ENCODE results near the gene C16orf82.

C16orf82 gene

DNA sequence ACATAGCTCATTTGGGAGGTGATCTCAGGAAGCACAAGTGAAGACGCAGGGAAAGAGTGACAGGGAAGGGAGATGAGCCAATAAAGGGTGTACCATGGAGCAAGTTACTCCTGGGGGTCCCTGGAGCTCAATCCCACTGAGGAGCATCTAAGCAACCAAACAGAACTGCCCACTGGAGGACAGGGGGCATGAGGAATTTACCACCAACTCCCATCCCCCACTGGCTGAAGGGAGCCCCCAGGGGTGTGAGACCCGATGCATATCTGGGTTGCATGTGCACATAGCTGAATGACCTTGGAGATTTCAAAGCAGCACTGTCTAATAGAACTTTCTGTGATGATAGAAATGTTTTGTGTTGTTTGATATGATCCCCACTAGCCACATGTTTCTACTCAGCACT lies 29.6 kb downstream of the C16orf82 start:
- DNase-seq: no peak

DNA sequence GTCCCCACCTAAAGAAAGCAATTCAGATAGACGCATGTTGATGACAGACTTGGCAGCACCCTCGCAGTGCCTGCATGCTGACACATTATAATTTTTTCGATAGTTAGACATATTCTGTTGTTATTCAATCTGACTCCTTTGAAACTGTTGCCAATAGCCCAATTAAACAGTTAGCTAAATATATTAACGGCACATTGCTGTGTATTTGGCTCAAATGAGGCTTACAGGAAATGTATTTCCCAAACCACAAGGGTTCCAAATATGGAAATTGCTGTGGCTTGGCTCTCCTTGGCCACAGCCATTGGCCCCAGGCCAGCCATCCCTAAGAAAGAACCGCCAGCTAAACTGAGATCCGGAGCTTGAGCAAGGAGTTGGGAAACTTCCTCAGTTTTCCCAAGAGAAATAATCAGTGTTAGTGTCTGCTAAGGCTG lies 31.1 kb downstream of the C16orf82 start:
- no peak for DNase-seq

DNA sequence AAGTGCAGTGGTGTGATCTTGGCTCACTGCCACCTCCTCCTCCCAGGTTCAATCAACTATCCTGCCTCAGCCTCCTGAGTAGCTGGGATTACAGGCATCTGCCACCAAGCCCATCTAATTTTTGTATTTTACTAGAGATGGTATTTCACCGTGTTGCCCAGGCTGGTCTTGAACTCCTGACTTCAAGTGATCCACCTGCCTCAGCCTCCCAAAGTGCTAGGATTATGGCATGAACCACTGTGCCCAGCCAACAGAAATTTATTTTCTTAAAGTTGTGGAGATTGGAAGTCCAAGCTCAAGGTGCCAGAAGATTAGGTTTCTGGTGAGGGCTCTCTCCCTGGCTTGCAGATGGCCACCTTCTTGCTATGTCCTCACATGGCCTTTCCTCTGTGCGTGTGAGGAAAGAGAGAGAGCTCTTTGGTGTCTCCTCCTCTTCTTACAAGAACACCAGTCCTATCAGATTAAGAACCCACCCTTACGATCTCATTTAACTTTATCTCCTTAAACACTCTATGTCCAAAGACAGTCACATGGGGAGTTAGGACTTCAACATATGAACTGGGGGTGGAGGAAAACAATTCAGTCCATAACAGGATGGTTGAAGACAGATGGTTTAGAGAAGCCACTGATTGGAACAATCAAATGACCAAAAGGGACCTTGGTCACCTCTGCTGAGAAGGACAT lies 31.8 kb downstream of the C16orf82 start:
- no peak for DNase-seq

DNA sequence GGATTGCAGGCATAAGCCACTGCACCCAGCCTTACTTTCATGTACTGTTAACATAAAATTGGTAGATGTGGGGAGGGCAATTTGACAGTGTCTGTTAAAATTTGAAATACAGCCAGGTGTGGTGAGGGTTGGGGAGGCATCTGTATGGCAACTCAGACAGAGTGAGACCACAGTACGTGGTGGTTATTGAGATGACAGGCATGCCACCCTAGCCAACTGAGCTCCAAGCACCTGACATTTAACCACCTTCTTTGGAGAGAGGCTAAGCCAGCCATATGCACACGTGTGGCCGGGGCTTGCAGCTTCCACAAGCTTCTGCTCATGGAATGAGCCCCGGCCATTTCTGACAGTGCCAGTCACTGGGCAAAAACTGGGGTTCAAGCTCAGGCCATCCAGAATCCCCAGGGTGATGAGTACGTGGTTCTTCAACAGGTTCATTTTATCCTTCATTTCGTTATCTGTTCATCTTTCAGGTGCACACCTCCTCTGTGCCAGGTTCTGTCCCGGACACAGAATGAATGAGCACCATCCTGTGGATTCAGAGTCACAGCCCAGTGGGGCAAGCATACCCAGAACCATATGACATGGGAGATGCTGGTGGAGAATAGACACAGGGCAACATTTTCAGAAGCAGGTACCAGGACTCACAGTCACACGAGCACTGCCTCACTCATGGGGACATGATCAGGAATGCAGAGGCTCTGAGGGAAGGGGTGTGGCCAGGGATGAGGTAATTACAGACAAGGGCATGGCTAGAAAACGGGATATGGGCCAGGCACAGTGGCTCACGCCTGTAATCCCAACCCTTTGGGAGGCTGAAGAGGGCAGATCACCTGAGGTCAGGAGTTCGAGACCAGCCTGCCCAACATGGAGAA lies 36.2 kb downstream of the C16orf82 start:
- no peak for DNase-seq

DNA sequence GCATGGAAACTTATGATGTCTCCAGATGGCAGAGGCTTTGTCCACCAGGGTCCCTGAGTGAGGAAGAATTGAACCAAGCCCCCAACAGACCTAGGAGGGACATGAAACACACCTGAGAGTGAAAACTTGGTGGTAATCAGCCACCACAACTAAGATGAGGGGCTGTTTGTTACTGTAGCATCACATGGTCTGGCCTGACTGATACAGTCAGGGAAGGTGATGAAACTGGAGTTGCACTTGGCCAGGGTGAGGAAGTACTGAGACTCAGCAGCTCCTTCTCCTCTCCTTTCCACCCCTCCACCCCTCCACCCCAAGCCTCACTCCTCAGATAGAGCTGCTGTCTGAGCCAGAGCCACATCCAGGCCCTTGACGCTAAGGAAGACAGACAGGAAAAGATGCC lies 37.2 kb downstream of the C16orf82 start:
- DNase-seq: no peak

DNA sequence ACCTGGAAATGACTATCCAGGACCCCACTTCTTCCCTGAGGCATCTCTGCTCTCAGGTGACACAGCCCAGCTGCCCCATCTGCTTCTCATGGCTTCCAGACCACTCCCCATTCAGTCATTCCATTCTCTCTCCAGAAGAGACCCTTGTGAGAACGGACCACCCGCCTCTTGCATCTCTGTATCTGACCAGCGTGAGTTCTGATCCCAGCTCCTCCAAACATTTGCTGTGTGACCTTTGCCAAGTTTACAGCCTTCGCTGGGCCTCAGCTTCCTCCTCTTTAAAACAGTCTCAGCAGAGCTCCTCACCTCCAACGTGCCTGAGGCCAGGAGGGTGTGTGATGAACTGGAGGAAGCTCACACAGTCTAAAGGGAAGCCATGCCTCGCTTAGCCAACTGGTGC lies 39.6 kb downstream of the C16orf82 start:
- DNase-seq: no peak

DNA sequence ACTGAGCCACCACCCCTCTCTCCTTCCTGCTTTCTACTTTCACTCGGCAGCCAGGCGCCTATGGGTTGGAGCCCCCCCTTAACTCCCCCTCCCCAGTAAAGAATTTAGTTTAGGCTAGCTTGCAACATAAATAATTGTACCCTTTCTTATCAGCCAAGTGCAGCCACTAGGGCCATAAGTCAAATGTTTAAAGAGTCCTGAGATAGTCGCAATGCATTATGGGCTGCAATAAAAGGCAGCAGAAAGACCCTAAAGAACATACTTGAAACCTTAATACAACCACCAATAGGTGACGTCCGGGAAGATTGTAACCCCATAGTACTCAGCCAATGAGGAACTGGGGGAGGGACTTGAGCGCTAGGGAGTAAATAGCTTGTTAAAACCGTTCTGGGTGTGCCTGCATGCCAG lies 40.5 kb downstream of the C16orf82 start:
- no peak for DNase-seq

DNA sequence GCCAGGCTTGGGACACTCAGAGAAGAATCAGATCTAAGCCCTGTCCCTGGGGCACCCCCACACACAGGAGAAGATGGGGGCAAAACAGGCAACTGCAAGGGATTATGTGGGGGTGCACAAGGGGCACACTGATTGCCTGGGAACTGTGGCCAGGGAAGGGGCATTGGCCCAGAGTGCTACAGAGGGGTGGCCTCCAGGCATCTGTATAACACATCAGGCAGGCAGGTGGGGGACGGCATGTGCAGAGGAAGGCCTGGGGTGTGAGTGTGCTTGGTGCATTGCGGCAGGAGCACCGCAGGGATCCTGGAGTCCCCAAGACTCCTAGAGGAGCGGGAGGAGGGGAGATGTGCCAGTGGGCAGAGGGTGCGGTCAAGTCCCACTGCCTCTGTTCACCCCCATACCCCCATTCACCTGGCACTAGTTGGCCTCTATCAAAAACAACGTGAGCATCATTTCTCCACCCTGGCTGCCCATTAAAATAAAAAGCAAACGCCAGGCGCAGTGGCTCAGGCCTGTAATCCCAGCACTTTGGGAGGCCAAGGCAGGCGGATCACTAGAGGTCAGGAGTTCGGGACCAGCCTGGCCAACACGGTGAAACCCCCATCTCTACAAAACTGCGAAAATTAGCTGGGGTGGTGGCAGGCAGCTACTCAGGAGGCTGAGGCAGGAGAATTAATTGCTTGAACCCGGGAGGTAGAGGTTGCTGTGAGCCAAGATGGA lies 41.5 kb downstream of the C16orf82 start:
- DNase-seq: no peak

DNA sequence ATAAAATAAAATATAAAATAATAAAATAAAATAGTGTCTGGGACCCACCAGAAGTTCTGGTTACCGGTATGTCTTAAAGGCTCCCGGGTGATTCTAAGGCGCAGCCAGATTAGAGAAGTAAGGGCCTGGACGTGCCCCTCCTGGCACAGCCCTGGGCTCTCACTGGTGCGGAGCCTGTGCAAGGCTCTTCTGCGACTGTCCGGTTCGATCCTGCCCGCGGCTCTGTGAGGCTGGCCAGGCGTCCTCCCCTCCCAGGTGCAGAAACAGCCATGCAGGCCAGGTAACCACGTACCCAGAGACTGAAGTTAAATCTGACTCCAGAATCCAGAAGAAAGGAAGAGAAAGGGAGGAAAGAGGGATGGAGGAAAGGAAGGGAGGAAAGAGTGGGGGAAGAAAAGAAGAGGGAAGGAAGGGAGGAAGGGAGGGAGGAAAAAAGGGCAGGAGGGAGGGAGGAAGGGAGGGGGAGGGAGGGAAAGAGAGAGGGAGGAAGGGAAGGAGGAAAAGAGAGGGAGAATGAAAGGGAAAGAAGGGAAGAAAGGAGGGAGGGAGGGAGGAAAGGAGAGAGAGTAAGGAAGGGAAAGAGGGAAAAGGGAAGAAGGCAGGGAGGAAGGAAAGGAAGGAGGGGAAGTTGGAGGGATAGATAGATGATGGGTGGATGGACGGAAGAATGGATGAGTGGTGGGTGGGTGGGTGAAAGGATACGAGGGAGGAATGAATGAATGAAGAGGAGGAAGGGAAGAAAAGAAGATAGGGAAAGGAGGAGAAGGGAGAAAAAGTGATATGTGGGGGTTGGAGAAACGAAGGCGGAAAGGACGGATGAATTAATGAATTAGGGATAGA lies 42.3 kb downstream of the C16orf82 start:
- no peak for DNase-seq

DNA sequence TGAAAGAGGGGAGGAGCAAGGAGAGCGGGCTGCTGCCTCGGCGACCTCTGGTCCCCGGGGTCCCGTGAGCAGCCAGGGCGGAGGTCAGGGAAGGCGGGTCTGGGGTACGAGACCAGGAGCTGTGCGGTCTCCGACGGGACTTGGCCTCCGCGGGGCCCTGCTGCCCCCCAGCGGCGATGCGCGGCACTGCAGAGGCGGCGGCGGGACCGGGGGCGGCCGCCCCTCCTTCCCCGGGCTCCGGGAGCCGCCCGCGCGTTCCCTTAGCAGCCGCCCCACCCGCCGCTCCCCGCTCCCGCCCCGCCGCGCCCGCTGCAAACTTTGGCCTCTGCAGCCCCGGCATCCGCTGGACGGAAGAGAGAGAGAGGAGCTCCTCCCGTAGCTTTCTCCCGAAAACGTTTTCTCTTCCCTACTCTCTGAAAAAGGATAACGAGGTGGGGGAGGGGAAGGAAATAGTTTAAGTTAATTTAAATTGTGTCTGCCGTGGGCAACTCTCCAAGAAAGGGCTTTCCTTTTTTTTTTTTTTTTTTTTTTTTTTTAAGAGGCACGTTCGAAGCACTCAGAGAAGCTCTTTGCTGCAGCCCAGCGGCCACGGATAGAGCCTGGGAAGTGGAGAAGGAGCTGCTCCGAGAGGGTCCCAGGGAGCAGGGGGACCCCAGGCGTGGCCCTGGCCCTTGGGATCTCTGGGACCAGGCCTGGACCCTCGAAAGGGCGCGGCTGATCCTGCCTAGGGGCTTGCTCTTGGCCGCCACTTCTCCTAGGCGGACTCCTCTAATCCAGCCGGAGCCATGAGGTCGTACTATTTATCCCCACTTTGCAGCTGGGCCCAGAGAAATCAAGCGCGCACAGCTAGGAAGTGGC lies 43.2 kb downstream of the C16orf82 start:
- peak; percentile 80 for DNase-seq

DNA sequence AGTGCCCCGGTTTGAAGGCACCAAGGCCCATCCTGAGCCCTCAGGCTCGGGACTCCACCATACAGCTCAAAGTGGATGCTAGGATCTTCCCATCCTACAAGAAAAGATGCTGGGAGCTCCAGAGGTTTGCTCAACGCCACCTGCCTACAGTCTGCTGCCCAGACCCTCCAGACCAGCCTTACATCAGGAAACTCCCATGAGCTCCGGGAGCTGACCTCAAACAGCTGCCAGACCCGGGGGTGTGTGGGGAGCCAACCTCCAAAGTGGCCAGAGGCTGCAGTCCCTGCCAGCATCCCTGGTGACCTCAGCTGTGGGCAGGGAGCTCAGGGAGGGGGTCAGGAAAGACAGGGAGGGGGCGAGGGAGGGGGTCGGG lies 43.8 kb downstream of the C16orf82 start:
- DNase-seq: no peak

DNA sequence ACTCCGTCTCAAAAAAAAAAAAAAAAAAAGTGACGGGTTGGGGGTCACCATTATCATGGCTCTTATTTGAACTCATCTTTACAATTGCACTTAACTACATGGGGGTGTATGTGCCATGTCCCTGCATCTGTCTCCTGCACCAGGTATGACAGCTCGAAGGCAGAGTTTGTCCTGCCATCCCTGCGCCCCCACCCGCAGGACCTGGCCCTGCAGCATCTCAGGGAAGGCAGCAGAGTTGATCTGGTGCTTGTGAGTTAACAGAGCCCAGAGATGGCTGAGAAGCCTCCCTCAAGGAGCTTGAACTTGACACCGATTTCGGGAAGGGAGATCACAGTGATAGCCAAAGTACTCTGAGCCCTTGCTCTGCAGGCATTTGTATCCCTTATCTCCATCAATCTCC lies 44.8 kb downstream of the C16orf82 start:
- no peak for DNase-seq

DNA sequence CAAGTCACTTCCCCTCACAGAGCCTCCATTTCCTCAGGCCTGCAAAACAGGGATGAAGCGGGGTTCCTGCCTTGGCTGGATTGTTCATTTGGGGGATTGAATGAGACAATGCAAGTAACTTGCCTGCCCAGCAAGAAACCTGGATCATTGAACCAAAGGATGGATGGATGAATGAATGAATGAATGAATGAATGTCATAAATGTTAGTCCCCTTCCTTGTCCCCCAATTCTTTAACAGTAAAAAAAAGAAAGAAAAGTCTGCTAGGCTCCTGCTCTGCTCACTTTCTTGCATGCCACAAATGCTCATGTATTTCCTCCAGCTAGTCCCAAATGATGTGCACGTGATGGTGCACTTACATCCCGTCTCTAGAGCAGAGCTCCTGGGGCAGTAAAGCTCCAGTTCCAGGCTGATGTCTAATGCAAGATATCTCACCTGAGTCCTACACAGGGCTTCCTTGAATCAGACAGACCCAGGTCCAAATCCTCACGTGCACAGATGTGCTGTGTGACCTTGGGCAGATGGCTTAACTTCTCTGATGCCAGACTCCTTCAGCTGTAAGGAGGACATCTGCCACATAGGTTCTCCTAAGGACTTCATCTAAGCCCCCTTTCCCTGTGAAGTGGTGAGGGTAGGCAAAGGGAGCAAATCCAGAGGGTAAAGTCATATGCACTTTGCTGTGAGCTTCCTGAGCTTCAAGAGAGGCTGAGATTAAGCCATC lies 45.5 kb downstream of the C16orf82 start:
- no peak for DNase-seq

DNA sequence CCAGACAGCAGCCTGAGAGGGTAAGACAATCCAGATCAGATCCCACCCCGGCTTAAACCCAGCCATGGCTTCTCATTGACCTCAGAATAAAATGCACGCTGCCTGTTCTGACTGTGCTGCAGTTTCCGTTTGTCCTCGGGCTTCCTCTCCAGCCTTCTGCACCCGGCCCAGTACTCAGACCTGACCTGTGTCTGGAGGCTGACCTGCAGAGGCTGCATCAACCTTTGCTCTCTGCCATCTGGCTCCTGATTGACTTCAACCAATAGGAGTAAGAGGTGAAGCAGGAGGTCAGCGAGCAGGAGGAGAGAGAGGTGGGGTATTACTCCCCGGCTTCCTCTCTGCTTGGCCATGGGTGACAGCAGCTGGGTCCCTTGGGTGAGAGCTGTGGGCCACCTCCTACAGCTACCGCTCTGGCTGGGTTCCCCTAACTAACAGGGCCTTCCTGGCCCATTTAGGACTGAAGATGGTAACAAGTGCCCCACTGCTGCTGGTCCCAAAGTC lies 46.7 kb downstream of the C16orf82 start:
- no peak for DNase-seq

DNA sequence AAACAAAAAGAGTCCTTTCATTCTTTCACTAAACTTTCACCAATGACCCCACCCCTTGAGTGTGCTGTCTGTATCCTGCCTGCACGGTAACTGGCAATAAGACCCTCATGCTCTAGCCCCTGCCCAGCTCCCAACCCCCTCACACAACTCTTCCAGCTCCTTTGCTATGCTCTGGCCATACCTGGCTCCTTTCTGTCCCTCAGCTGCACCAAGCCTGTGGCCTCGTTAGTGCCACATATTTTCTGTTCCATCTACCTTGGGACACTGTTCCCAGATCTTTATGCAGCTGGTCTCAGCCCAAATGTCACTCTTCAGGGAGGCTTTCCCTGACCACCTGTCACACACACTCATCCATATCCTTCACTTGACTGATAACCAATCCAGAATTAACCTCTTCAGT lies 47.3 kb downstream of the C16orf82 start:
- no peak for DNase-seq

DNA sequence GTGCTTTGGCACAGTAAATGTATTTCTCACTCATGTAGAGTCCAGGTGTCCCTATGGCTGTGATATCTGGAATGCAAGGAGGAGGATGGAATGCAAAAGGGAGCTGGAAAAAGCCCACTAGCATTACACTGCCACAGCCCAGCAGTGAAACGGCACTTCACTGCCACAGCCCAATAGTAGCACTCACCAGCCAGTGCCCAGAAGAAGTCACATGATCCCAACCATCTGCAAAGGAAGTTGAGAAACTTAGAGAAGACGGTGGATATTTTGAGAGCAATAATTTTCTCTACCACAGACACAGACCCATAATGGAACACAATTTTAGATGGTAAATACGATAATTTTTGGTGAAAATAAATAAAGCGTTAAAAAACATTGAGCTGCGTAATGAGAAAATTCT lies 51.8 kb downstream of the C16orf82 start:
- DNase-seq: no peak
